ENCODE results near the gene NELFB.

The NELFB gene

DNA sequence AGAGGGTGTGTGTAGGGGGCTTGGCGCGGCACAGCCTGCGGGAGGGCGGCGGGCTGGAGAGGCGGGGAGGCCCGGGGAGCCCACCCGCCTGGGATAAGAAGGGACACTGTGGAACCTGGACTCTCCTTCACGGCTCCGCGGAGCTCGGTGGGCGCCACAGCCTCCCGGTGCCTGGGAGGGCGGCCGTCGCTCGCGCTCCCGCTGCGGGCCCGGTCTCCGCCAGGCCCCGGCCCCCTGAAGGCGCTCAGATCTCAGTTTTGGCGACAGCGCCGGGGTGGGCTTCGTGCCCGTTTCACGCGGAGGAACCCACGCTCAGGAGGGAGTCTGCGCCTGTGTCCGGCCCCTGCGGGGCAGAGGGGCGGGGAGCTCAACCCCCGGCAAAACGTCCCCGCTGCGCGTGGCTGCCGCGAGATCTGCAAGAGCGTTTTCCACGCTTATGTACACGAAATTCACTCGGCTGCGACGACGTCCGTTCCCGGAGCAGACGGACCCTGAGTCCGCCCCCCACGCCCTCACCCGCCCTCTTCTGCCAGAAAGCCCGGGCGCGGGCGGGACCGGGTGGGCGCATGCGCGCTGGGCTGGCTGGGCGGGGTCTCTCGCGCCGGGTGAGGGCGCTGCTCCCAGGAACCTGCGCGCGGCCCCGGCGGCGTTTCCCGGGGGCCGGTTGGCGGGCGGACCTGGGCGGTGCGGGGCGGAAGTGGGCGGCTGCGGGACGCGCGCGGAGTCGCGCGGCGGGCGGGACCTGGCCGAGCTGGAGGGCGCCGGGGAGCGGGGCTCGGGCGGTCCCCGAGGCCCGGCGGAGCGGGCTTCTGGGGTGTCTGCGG is at the start of gene NELFB:
Gene NELFB (plus strand): TSS at position 704 of the 824 bp plus-strand sequence.
- DNase-seq = peak; percentile 95

DNA sequence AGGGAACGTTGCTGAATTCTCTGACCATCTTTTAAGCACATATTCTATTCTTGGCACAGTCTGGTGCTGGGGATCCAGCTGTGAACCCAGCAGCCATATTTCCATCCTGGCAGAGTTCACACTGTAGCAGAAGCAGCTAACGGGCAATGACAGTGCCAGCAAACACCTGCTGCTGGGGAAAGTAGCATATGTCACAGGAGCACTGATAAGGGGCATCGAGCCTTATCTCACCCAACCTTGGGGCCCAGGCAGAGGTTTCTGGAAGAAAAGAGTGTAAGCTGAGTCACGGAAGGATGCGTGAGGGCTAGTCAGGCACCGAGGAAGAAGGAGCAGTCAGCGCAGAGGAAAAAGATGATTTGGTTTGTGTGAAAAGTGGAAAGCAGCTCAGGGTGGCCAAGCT is 48.5 kb upstream of the NELFB start:
- no peak for DNase-seq

DNA sequence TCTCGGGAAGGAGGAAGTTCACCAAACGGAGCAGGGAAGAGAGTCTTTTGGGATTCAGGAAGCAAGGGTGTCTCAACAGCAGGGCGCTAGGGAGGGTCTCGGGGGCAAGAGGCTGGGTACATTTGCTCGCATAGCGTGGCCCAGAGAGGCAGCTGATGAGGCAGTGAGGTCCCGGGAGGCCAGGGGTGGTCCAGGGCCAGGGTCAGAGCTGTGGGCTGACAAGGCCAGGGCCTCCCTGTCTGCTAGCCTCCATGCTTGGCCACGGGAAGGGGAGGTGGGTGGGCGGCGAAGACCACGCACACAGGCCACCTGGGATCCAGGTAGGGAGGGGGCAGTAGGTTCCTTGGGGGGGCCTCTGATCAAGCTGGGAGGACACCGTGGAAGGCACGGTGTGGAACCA is 43.6 kb upstream of the NELFB start:
- DNase-seq = no peak

DNA sequence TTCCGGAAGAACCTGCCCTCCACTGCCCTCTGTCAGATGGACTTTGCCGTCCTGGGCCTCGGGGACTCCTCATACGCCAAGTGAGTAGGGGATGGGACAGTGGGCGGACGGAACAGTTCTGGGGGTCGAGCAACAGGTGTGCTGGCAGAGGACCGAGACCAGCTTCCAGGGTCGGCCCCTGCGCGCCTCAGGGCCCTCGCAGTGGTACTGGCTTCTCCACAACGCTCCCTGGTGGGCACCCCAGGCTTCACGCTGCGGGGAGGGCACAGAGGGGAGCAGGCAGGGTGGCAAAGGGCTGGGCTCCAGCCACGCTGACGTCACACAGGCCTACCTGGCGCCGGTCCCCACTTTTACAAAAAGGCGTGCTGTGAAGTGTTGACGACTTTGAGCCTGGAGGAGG is 42.6 kb upstream of the NELFB start:
- DNase-seq = no peak

DNA sequence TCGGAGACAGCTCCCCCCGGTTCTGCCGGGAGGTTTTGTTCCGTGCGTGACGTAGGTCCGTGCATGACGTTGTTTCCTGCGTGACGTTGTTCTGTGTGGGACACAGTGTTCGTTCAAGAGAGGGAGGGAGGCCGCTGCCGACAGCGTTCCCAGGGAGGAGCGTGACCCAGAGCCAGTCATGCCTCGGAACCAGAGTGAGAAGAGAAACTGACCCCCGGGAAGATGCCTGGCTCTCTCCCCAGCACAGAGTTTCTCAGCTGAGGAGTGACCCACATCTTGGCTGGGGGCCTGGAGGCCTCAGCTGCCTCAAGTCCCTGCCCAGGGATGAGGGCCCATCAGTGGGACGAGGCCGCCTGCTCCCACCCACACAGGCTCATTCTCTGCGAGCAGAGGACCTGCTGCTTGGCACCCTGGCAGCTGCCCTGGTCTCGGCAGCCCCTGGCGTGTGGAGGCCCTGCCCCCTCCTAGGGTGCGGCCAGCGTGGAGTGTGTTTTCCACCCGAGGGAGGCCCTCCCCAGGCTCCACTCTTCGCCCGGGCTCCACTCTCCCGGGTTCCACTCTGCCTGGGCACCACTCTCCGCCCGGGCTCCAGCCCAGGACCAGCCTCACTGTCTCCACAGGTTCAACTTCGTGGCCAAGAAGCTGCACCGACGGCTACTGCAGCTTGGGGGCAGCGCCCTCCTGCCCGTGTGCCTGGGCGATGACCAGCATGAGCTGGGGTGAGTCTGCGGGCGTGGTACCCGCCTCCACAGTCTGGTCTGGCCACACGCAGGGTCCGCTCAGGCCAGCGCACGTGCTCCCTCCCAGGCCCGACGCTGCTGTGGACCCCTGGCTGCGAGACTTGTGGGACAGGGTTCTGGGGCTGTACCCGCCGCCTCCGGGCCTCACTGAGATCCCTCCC is 41.7 kb upstream of the NELFB start:
- DNase-seq = no peak

DNA sequence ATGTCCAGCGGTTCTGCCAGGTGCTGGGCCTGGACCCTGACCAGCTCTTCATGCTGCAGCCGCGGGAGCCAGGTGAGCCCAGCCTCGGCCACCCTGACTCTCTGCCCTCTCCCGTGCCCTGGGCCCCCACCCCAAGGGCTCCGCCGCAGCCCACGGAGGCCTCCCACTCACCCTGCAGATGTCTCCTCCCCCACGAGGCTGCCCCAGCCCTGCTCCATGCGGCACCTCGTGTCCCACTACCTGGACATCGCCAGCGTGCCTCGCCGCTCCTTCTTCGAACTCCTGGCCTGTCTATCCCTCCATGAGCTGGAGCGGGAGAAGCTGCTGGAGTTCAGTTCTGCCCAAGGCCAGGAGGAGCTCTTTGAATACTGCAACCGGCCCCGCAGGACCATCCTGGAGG is 40.5 kb upstream of the NELFB start:
- no peak for DNase-seq

DNA sequence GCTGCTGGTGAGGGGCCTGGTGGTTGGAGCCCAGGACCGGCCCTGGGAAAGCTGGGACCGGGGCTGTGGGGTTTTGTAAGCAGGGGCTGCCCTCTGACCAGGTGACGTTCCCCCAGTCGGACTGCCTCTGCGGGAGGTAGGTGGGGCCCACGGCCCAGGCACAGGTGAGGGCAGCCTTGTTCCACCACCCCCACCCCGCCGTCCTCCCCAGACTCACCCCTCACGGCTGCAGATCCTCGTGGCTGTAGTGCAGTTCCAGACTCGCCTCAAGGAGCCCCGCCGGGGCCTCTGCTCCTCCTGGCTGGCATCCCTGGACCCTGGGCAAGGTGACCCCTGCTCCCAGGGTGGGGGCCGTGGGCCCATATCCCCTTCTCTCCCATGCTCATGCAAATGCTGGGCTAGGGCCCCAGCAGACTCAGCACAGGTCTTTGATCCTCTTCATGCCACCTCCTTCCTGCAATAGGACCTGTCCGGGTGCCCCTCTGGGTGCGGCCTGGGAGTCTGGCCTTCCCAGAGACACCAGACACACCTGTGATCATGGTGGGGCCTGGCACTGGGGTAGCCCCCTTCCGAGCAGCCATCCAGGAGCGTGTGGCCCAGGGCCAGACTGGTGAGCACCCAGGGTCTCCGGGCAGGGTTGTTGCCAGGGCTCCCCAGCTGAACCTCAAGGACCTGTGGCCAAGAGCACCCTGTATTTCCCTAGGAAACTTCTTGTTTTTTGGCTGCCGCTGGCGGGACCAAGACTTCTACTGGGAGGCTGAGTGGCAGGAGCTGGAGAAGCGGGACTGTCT is 39.7 kb upstream of the NELFB start:
- no peak for DNase-seq

DNA sequence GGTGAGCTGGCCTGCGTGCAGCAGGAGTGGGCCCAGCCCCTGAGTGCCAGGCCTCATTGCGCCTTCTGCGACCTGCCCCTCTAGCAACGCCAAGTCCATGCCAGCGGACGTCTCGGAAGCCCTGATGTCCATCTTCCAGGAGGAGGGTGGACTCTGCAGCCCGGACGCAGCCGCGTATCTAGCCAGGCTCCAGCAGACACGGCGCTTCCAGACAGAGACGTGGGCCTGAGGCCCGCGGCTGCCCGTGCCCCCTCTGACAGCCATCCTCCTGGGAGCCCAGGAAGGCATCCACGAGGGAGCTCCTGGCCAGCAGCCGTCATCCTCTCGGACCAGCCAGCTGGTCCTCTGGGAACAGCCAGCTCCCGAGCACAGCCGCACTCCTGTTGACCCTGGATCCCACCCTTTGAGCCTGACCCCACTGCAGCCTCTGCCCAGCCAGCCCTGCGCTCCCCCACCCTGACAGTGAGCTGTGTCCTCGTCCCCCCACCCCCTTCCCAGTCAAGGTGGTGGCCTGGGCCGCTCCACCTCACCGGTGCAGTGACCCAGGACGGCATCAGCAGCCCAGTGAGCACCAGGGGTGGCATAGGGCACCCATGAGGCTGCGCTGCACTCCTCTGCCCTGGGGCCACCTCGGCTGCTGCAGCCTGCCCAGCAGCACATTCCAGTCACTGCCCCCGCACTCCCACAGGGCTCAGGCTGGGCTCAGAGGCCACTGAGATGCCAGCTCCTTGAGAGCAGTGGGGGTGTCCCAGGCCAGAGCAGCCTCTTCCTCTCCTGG is 38.8 kb upstream of the NELFB start:
- no peak for DNase-seq

DNA sequence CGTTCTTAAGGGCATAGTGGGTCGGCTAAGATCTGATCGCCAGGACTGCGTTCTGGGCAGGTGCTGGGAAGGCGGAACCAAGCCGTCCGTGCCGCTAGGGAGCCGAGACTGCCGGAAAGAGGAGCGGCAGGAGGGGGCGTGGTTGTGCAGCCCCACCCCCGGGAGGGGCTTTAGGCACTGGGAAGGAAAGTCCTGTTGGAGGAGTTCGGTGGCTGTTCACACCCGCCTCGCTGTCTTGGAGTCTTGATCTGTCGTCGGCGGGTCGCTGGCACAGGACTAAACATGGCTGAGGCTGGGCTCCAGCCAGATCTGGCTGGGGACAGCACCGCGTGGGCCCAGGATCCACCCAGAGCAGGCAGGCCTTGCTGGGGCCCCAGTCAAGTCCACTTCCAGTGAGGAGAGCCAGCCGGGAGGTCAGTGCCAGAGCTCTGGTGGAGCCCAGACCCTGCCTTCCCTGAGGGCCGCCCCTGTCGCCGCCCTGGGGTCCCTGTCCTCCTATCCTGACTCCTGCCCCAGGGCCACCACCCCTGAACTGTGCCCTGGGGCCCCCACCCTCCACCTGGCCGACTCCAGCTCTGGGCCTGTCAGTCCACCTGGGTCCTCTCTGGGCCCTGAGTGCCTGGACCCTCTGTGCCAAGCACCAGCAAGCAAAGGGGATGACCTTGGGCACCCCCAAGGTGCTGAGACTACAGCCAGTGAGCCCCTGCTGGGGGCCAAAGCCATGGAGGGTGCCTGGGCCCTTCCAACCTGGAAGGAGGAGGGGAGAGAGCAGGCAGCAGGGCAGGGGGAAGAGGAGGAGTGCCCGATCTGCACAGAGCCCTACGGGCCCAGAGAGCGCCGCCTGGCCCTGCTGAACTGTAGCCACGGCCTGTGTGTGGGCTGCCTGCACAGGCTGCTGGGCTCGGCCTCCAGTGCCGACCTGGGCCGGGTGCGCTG is 37.6 kb upstream of the NELFB start:
- DNase-seq = no peak

DNA sequence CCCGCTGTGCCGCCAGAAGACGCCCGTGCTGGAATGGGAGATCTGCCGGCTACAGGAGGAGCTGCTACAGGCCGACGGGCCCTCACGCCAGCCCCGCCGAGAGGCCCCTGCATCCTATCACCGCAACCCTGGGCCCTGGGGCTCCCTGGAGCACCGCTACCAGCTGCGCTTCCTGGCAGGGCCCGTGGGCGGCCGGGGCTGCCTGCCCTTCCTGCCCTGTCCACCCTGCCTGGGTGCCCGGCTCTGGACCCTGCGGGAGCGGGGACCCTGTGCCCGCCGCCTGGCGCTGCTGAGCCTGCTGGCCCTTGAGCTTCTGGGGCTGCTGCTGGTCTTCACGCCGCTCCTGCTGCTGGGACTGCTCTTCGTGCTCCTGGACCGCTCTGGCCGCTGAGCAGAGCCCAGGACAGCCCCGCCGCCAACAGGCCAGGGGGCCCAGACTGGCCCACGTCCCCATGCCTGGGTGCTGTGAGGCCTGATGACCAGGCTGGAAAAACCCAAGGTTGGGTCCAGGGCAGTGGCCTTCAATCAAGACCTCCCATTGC is 36.8 kb upstream of the NELFB start:
- no peak for DNase-seq

DNA sequence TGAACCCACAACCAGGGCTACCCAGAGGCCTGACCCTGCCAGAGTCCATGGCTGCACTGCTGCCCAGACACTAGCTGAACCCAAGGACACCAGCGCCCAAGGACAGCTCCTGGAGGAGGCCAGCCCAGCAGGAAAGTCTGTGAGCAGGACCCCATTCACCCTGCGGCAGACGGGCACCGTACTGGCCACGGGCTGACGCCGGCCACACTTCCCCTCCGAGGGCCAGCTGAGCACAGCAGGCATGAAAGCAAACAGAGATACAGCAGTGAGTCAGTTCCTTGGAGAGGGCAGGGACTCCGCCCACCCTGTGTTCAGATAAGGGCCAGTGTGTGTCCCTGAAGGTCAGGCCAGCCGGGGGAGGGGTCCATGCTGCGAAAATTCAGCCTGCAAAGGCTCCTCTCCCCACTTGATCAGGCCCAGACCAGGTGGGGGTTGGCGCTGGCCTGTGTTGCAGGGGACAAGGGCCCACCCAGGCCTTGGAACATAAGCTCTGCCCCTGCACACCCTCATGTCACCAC is 36.3 kb upstream of the NELFB start:
- no peak for DNase-seq

DNA sequence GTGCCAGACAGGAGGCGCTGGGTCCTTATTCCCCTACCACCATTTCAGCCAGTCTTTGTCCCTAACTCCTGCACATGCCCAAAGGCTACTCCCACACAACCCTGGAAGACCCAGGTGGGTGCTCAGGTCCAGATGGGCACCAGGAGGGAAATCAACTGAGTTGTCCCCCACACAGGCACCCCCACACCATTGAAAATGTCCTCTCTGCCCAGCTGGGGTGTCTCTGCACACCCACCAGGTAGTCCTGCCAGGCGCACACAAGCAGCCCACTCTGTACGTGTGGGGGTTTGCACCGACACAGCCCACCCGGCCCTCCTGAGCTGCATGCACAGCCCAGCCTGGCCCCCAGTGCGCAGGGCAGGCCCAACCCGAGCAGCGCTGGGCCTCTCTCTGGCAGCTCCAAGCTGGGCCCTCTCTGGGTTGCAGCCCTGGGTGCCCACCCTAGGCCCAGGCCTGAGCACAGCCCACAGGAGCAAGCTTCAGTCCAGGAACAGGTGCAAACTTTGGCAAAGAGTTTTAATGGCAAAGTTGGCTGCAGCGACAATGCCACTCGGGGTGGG is 35.3 kb upstream of the NELFB start:
- no peak for DNase-seq

DNA sequence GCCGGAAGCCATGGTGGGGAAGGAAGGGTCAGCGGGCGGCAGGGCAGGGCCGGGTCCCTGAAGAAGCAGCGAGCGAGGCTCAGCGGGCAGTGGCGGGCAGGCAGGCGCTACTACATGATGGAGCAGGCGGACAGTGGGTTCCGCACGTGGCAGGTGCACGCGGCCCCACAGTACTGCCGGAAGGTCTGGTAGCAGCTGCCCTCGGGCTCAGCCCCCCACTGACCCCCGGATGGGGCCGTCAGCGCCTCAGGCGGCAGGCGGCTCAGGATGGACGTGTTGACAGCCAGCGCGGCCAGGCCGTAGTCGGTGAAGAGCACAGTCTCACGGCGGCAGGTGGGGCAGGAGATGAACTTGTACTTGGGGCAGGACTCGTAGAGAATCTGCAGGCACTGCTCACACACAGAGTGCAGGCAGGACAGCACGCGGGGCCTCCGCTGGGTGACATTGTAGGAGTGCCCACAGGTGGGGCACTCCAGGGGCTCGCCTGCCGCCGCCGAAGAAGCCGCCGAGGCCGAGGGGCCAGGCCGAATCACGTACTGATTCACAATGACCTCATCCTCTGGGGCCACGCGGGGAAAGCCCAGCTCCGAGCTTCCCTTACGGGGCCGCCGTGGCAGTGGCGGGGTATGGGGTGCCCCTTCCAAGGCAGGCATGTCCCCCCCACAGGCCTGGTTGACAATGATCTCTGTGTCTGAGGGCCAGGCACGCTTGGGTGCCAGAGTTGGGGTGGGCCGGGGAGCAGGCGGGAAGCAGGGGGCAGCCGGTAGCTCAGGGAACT is 34.6 kb upstream of the NELFB start:
- no peak for DNase-seq

DNA sequence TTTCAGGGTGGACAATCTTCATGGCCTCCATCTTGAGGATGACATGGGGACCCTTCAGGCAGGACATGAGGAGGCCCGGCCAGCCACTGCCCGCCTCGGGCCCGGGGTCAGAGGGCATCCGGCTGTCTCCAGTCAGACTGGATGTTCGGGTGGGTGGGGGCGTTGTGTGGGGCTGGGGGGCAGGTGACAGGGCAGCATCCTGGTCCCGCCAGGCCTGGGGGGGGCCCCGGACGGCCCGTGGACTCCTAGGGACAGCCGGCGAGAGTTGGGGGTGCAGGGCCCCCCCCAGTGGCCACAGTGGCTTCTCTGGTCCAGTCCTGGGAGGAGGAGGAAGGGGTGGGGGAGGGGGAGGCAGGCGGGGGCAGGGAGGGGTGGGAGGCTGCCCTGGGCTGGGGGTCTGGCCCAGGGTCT is 34.0 kb upstream of the NELFB start:
- no peak for DNase-seq

DNA sequence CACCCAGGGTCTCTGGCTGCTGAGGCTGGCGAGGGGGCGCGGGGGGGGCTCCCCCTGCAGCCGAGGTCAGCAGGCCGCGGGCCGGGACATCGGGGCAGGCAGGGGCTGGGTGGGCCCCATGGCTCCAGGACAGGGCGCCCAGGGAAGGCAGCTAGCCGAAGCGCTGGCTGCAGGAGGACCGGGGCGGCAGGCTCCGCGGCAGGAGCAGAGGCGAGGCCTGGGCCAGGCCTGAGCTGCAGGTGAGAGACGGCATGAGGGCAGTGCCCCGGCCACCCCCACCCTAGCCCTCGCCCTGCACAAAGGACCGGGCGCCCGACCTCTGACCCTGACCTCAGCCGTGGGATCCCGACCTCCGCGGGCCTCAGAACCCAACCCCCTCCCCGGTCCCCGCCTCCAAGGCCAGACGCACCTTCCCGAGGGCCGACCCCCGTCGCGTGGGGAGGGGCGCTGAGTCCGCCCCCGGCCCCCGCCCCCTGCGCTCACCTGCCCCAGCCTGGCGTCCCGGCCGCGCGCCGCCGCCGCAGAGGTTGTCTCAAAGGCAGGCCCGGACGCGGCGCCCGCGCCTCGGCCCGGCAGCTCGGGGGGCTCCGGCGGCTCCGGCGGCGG is 33.5 kb upstream of the NELFB start:
- peak; percentile 34 for DNase-seq

DNA sequence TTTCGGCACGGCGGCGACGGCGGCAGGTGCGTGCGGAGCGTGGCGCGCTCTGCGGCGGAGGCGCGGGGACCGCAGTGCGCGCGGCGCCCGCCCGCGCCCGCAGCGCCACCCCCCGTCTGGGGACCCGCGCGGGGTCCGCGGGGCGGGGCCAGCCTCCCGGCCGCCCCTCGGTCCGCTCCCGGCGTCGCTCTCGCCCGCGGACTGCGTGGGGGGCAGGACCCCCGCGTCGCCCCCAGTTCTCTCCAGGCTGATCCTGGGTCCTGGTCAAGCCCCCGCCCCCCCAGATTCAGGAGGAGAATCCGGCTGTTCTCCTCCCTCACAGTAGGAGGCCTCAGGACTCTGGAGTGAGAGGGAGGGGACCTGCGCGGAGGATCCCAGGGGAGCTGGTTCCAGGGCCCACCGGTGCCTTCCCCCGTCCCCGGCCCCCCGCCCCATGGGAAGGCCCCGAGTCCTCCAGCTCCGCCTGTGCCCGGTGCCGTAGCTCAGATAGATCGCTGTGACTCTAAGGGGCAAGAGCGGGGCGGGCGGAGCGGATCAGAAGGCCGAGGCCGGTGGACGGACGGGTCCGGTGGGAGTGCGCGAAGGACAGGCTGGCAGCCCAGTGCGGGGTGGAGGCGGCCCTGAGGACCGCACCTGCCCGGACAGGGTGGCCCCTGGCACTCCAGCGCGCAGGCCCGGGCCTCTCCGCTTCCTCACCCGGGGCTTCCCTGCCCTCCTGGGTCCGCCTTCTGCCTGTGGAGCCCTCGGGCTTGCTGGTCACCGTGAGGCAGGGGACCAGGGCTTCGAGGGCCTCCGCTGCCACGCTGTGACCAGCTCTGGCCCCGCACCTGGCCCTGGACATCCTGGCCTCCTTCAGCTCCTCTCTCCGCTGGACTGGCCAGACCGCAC is 32.7 kb upstream of the NELFB start, which contains the start of gene RNF208:
Gene RNF208 (minus strand): TSS at position 51 of the 888 bp plus-strand sequence. CDS start 1,028 bp downstream, outside the sequence.
- DNase-seq = no peak

DNA sequence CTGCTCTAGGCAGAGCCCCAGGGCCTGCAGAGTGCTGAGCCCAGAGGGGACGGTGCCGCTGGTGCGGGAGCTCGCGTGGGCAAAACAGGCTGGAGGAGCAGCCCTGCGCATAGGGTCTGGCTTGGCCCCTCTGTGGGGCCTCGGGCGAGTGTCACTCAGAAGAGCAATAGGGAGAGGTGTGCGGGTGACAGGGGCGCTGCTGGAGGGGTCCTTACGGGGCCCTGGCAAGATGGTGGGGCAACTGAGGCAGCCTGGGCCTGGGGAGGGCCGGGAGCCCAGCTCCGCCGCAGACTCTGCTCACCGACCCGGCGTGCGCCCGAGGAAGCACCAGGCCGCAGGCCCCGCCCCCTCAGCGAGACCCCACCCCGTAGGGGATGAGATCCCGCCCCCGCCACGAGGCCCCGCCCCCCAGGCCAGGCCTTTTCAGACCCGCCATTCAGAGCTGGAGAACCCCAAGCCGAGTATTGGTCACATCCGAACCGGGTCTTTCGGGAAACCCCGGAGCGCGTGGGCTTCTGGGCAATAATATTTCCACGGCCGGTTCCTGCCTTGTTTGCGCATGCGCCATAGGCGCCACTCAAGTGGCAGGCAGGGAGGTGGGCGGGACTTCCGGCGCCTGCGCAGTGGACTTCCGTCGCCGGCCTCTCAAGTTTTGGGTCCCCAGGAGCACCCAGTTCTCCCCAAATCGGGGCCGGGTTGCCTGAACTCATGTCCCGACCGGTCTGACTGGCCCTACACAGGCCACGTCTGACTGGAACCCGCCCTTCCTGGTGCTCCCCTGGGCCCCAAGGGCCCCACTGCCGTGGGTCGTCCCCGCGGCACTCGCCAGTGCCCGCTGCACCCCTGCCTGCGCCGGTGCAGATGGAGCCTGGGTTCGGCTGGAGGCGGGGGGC is 31.8 kb upstream of the NELFB start:
- peak; percentile 99 for DNase-seq

Data from activated naive CD4-positive, alpha-beta T cell treated with anti-CD3 and anti-CD28 coated beads, Interleukin-2, amount 50 U/mL, for 16 hours (primary cell).